ENCODE measurements around the gene PHF21A.

The PHF21A gene

GRCh38 chr11:46143049-46143806 is 22.0 kb upstream of the PHF21A start:
- H3K9me3 ChIP-seq (ENCODE audit: low read depth, low read length) = no peaks in the 10 kb centered on the region
- H3K4me3 ChIP-seq = no peak overlapping the region
- H3K9ac ChIP-seq (ENCODE audit: insufficient read length) = no peak overlapping the region
- no peak for TF ChIP-seq FOXP2 (optimal IDR thresholded peaks at IDR 0.05; ENCODE audit: control extremely low read depth, extremely low read length, insufficient read depth)
- no peak for TF ChIP-seq POLR2AphosphoS5 (IDR thresholded peaks at IDR 0.05; ENCODE audit: borderline replicate concordance, low read depth, low read length)
- TF ChIP-seq EZH2 (IDR thresholded peaks at IDR 0.05) = no peak
- no peak overlapping the region for H3K27ac ChIP-seq
- DNase-seq (ENCODE audit: low read depth, low spot score) = no peak
- H3K36me3 ChIP-seq (ENCODE audit: insufficient read depth, low read length) = no peaks in the 10 kb centered on the region

DNA sequence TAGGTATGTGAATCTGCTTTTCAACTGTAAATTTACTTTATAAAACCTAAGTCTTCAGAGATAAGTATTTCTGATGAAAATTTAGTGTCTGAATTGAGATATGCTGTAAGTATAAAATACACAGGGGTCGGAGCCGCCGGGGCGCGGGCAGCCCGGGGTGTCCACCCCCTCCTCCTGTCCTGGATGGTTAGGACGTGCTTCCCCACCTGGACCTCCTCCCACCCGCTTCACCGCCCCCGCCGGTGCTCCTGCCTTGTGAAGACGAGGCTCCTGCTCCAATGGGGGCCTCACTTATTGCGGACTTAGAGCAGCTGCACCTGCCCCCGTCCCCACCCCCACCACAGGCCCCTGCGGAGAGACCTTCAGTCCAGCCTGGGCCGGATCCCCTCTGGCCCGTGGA is 21.3 kb upstream of the PHF21A start:
- Histone ChIP-seq H3K36me3 (ENCODE audit: insufficient read depth, low read length) (no peaks in the 10 kb centered on the region), H3K9ac (ENCODE audit: insufficient read length) (no peak overlapping the region), H3K9me3 (ENCODE audit: low read depth, low read length) (no peaks in the 10 kb centered on the region), H3K27ac (no peak overlapping the region), H3K4me3 (no peak overlapping the region)
- no peak for TF ChIP-seq POLR2AphosphoS5 (IDR thresholded peaks at IDR 0.05; ENCODE audit: borderline replicate concordance, low read depth, low read length)
- no peak for DNase-seq (ENCODE audit: low read depth, low spot score)

GRCh38 chr11:46141597-46141996 is 20.3 kb upstream of the PHF21A start:
- Histone ChIP-seq H3K27ac (no peak overlapping the region), H3K36me3 (ENCODE audit: insufficient read depth, low read length) (no peaks in the 10 kb centered on the region), H3K9ac (ENCODE audit: insufficient read length) (no peak overlapping the region), H3K4me3 (no peak overlapping the region), H3K9me3 (ENCODE audit: low read depth, low read length) (no peaks in the 10 kb centered on the region)
- no peak for TF ChIP-seq EZH2 (IDR thresholded peaks at IDR 0.05)
- no peak for TF ChIP-seq FOXP2 (optimal IDR thresholded peaks at IDR 0.05; ENCODE audit: control extremely low read depth, extremely low read length, insufficient read depth)
- no peak for TF ChIP-seq POLR2AphosphoS5 (IDR thresholded peaks at IDR 0.05; ENCODE audit: borderline replicate concordance, low read depth, low read length)
- no peak for DNase-seq (ENCODE audit: low read depth, low spot score)

GRCh38 chr11:46134540-46134939 is 13.3 kb upstream of the PHF21A start:
- TF ChIP-seq FOXP2 (optimal IDR thresholded peaks at IDR 0.05; ENCODE audit: control extremely low read depth, extremely low read length, insufficient read depth) = no peak
- TF ChIP-seq EZH2 (IDR thresholded peaks at IDR 0.05) = no peak
- TF ChIP-seq POLR2AphosphoS5 (IDR thresholded peaks at IDR 0.05; ENCODE audit: borderline replicate concordance, low read depth, low read length) = no peak
- H3K4me3 ChIP-seq = no peak overlapping the region
- H3K9ac ChIP-seq (ENCODE audit: insufficient read length) = no peak overlapping the region
- H3K9me3 ChIP-seq (ENCODE audit: low read depth, low read length) = no peaks in the 10 kb centered on the region
- no peak for DNase-seq (ENCODE audit: low read depth, low spot score)
- no peaks in the 10 kb centered on the region for H3K36me3 ChIP-seq (ENCODE audit: insufficient read depth, low read length)
- no peak overlapping the region for H3K27ac ChIP-seq

GRCh38 chr11:46134061-46134460 is 12.8 kb upstream of the PHF21A start:
- Histone ChIP-seq H3K27ac (no peak overlapping the region), H3K36me3 (ENCODE audit: insufficient read depth, low read length) (no peaks in the 10 kb centered on the region), H3K4me3 (no peak overlapping the region), H3K9ac (ENCODE audit: insufficient read length) (no peak overlapping the region), H3K9me3 (ENCODE audit: low read depth, low read length) (no peaks in the 10 kb centered on the region)
- TF ChIP-seq POLR2AphosphoS5 (IDR thresholded peaks at IDR 0.05; ENCODE audit: borderline replicate concordance, low read depth, low read length) (no peak), EZH2 (IDR thresholded peaks at IDR 0.05) (no peak), FOXP2 (optimal IDR thresholded peaks at IDR 0.05; ENCODE audit: control extremely low read depth, extremely low read length, insufficient read depth) (no peak)
- DNase-seq (ENCODE audit: low read depth, low spot score) = no peak

GRCh38 chr11:46133119-46133518 is 11.9 kb upstream of the PHF21A start:
- Histone ChIP-seq H3K9me3 (ENCODE audit: low read depth, low read length) (no peaks in the 10 kb centered on the region), H3K9ac (ENCODE audit: insufficient read length) (no peak overlapping the region), H3K27ac (no peak overlapping the region), H3K36me3 (ENCODE audit: insufficient read depth, low read length) (no peaks in the 10 kb centered on the region), H3K4me3 (no peak overlapping the region)
- TF ChIP-seq EZH2 (IDR thresholded peaks at IDR 0.05) (no peak), FOXP2 (optimal IDR thresholded peaks at IDR 0.05; ENCODE audit: control extremely low read depth, extremely low read length, insufficient read depth) (no peak), POLR2AphosphoS5 (IDR thresholded peaks at IDR 0.05; ENCODE audit: borderline replicate concordance, low read depth, low read length) (no peak)
- no peak for DNase-seq (ENCODE audit: low read depth, low spot score)

- H3K27ac ChIP-seq = no peak overlapping the region
- H3K9ac ChIP-seq (ENCODE audit: insufficient read length) = no peak overlapping the region
- TF ChIP-seq POLR2AphosphoS5 (IDR thresholded peaks at IDR 0.05; ENCODE audit: borderline replicate concordance, low read depth, low read length) (no peak), EZH2 (IDR thresholded peaks at IDR 0.05) (no peak), FOXP2 (optimal IDR thresholded peaks at IDR 0.05; ENCODE audit: control extremely low read depth, extremely low read length, insufficient read depth) (no peak)
- H3K9me3 ChIP-seq (ENCODE audit: low read depth, low read length) = no peaks in the 10 kb centered on the region
- H3K4me3 ChIP-seq = no peak overlapping the region
- H3K36me3 ChIP-seq (ENCODE audit: insufficient read depth, low read length) = no peaks in the 10 kb centered on the region
- no peak for DNase-seq (ENCODE audit: low read depth, low spot score)
Measured at GRCh38 chr11:46130286-46130940, 9.2 kb upstream of the PHF21A start.

DNA sequence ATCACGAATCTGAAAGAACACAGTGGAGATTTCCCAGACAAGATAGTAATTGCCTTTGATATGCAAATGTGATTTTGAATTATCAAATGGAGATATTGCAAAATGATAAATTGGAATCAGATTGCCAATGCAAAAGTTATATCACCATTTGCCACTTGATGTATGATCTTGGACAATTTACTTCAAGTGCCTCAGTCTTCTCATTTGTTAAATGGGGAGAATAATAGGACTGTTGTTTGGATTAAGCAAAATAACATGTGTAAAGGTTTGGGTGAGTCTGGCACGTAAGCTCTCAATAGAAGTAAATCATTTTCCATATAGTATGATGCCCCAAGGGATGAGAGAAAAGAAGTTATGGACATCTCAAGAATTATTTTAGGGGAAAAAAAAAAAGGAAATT is 7.9 kb upstream of the PHF21A start:
- no peak for TF ChIP-seq EZH2 (IDR thresholded peaks at IDR 0.05)

More for the DNA sequence above, 7.9 kb upstream of the PHF21A start:
- no peak overlapping the region for H3K9ac ChIP-seq (ENCODE audit: insufficient read length)
- no peaks in the 10 kb centered on the region for H3K9me3 ChIP-seq (ENCODE audit: low read depth, low read length)
- H3K4me3 ChIP-seq = no peak overlapping the region
- H3K36me3 ChIP-seq (ENCODE audit: insufficient read depth, low read length) = no peaks in the 10 kb centered on the region
- no peak for DNase-seq (ENCODE audit: low read depth, low spot score)
- no peak overlapping the region for H3K27ac ChIP-seq
